ENCODE measurements around the gene EPX.

EPX gene

DNA sequence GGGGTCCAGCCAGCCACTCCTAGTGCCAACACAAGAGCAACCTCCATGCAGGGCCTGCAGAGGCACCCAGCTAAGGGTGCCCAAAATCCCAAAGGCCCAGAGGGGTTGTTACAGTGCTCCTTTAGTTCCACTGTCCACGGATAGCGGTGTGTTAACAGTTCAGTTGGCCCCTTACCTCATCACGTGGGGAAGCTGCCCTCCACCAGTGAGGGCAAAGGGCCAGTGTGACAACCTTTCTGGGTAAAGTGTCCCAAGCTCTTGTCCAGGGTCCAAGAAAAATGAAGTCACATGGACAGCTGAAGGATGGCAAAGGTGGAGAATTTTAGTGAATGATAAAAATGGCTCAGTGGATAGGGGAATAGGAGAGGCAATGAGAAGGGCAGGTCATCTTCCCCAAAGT, 35.2 kb downstream of the EPX start:
- TF ChIP-seq, protein P1, sequence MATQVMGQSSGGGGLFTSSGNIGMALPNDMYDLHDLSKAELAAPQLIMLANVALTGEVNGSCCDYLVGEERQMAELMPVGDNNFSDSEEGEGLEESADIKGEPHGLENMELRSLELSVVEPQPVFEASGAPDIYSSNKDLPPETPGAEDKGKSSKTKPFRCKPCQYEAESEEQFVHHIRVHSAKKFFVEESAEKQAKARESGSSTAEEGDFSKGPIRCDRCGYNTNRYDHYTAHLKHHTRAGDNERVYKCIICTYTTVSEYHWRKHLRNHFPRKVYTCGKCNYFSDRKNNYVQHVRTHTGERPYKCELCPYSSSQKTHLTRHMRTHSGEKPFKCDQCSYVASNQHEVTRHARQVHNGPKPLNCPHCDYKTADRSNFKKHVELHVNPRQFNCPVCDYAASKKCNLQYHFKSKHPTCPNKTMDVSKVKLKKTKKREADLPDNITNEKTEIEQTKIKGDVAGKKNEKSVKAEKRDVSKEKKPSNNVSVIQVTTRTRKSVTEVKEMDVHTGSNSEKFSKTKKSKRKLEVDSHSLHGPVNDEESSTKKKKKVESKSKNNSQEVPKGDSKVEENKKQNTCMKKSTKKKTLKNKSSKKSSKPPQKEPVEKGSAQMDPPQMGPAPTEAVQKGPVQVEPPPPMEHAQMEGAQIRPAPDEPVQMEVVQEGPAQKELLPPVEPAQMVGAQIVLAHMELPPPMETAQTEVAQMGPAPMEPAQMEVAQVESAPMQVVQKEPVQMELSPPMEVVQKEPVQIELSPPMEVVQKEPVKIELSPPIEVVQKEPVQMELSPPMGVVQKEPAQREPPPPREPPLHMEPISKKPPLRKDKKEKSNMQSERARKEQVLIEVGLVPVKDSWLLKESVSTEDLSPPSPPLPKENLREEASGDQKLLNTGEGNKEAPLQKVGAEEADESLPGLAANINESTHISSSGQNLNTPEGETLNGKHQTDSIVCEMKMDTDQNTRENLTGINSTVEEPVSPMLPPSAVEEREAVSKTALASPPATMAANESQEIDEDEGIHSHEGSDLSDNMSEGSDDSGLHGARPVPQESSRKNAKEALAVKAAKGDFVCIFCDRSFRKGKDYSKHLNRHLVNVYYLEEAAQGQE (IDR thresholded peaks at IDR 0.05; ENCODE audit: insufficient replicate concordance, low read depth): no peak
- TF ChIP-seq, protein P2, sequence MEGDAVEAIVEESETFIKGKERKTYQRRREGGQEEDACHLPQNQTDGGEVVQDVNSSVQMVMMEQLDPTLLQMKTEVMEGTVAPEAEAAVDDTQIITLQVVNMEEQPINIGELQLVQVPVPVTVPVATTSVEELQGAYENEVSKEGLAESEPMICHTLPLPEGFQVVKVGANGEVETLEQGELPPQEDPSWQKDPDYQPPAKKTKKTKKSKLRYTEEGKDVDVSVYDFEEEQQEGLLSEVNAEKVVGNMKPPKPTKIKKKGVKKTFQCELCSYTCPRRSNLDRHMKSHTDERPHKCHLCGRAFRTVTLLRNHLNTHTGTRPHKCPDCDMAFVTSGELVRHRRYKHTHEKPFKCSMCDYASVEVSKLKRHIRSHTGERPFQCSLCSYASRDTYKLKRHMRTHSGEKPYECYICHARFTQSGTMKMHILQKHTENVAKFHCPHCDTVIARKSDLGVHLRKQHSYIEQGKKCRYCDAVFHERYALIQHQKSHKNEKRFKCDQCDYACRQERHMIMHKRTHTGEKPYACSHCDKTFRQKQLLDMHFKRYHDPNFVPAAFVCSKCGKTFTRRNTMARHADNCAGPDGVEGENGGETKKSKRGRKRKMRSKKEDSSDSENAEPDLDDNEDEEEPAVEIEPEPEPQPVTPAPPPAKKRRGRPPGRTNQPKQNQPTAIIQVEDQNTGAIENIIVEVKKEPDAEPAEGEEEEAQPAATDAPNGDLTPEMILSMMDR (IDR thresholded peaks at IDR 0.05; ENCODE audit: insufficient read depth, low read length): no peak
- no peak for TF ChIP-seq SPI1 (IDR thresholded peaks at IDR 0.05; ENCODE audit: borderline replicate concordance, low read depth)
- TF ChIP-seq POLR2AphosphoS5 (IDR thresholded peaks at IDR 0.05; ENCODE audit: low read depth): no peak
- no peak for TF ChIP-seq GABPA (IDR thresholded peaks at IDR 0.05; ENCODE audit: low read depth)
- no peak for DNase-seq (ENCODE audit: low read depth in 1 of 2, low spot score in 1 of 2)
- no peaks in the 10 kb centered on the region for H3K27me3 ChIP-seq (ENCODE audit: insufficient read depth, poor library complexity, severe bottlenecking)
- no peak overlapping the region for H3K27ac ChIP-seq (replicated peaks)
- no peak overlapping the region for H3K4me3 ChIP-seq (replicated peaks; ENCODE audit: insufficient read depth, low read length)

DNA sequence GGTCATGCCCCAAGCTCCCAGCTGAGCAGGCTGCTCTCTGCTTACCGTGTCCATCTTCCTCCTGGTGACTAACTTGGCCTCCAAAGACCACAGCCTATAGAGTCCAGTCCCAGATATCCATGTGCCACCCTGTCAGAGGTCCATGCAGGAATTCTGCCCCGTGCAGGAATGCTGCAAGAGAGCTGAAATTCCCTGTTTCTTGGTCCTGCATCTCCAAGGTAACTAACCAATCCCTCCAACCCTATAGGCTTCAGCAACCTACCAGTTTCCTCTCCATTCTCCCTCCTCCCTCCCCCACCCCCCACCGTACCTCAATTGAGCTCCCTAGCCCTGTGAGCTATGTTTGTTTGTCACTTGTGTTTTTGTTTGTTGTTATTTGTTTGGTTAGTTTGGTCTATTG, 36.2 kb downstream of the EPX start:
- TF ChIP-seq POLR2AphosphoS5 (IDR thresholded peaks at IDR 0.05; ENCODE audit: low read depth) (no peak), SPI1 (IDR thresholded peaks at IDR 0.05; ENCODE audit: borderline replicate concordance, low read depth) (no peak), GABPA (IDR thresholded peaks at IDR 0.05; ENCODE audit: low read depth) (no peak)
- TF ChIP-seq, protein P2 (IDR thresholded peaks at IDR 0.05; ENCODE audit: insufficient read depth, low read length): no peak
- TF ChIP-seq, protein P1 (IDR thresholded peaks at IDR 0.05; ENCODE audit: insufficient replicate concordance, low read depth): no peak
- no peak for DNase-seq (ENCODE audit: low read depth in 1 of 2, low spot score in 1 of 2)
- Histone ChIP-seq H3K4me3 (replicated peaks; ENCODE audit: insufficient read depth, low read length) (no peak overlapping the region), H3K27me3 (ENCODE audit: insufficient read depth, poor library complexity, severe bottlenecking) (no peaks in the 10 kb centered on the region), H3K27ac (replicated peaks) (no peak overlapping the region)

DNA sequence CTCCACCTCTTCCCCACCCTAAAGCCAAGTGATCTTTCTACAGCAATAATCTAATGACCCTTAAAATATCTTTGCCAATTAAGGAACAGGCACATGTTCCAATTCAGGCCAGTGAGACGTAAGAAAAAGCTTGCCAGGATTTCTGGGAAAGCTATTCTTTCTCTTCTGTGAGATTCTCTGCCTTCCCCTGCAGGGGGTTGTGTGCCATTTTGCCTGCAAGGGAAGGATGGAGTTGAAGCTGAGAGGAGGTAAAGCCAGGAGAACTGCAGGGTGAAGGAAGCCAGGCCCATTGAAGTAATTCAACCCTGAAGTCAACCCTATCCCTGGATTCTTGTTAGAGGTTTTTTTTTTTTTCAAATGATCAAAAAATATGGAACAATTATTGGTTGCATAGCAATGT, 36.9 kb downstream of the EPX start:
- DNase-seq (ENCODE audit: low read depth in 1 of 2, low spot score in 1 of 2): no peak
- no peaks in the 10 kb centered on the region for H3K27me3 ChIP-seq (ENCODE audit: insufficient read depth, poor library complexity, severe bottlenecking)
- no peak overlapping the region for H3K4me3 ChIP-seq (replicated peaks; ENCODE audit: insufficient read depth, low read length)
- TF ChIP-seq GABPA (IDR thresholded peaks at IDR 0.05; ENCODE audit: low read depth) (no peak), POLR2AphosphoS5 (IDR thresholded peaks at IDR 0.05; ENCODE audit: low read depth) (no peak), SPI1 (IDR thresholded peaks at IDR 0.05; ENCODE audit: borderline replicate concordance, low read depth) (no peak)
- TF ChIP-seq, protein P2 (IDR thresholded peaks at IDR 0.05; ENCODE audit: insufficient read depth, low read length): no peak
- TF ChIP-seq, protein P1 (IDR thresholded peaks at IDR 0.05; ENCODE audit: insufficient replicate concordance, low read depth): no peak
- H3K27ac ChIP-seq (replicated peaks): no peak overlapping the region
